Smooth muscle cell of trachea (primary cell): ENCODE results near the gene CPSF4L. TPM values are rescaled to one million over a fixed set of nuclear protein-coding genes. Genes with fewer than 3 reads are reported as not detected.

Experiments
- total RNA-seq: library from RNA; depleted of rRNA; stranded (reverse); fragments of >200 nt; gene quantifications from 2 replicates; pipeline ENCODE4 v1.2.1, GENCODE V29; 2014

CPSF4L gene
- total RNA-seq, result not detected in 2 replicates

GRCh38 chr17:73261617-73261951 is at the start of gene CPSF4L:
CPSF4L (minus strand) TSS chr17:73261880; CDS start chr17:73261818, 62 bp downstream.

Other genes with a start within 250 kb of the CPSF4L start
- gene SLC39A11, start 169.2 kb downstream of the CPSF4L start, total RNA-seq, result 29.5 and 30.6 TPM in 2 replicates
- under 0.01 TPM in 1 of 2 replicates, not detected in the other for gene SSTR2, start 96.9 kb downstream of the CPSF4L start, total RNA-seq
- 19.8 and 32.4 TPM in 2 replicates for gene COG1, start 68.8 kb downstream of the CPSF4L start, total RNA-seq
- gene CDC42EP4, start 50.1 kb upstream of the CPSF4L start, total RNA-seq, result 56.6 and 82.0 TPM in 2 replicates